HepG2 (cell line): ENCODE results near the gene COL10A1.

Experiments
- ASH2L ChIP-seq: fragments of 300-600, 200-600 bp; sonication (generic); IDR thresholded peaks from 2 replicates; pipeline ENCODE4 v1.7.0; 2017; ENCODE audit warnings: low read depth, mild to moderate bottlenecking, moderate library complexity, mixed read lengths, low read length; ENCODE audit not compliant: insufficient read length
- ATM ChIP-seq: fragments of 450-650 bp; IDR thresholded peaks from 2 replicates; pipeline ENCODE4 v1.7.1; 2017; ENCODE audit warnings: mild to moderate bottlenecking, borderline replicate concordance
- BORCS8-MEF2B ChIP-seq: sonication (generic); formaldehyde crosslinking; IDR thresholded peaks from 2 replicates; pipeline ENCODE4 v1.8.0; 2022; ENCODE audit warnings: mild to moderate bottlenecking, missing genetic modification reagents
- DPF2 ChIP-seq: sonication (generic); formaldehyde crosslinking; IDR thresholded peaks from 2 replicates; pipeline ENCODE4 v1.4.0; 2020; ENCODE audit warnings: mild to moderate bottlenecking, low read depth, missing genetic modification reagents, borderline replicate concordance
- NFE2L2 ChIP-seq: fragments of 150-350 bp; IDR thresholded peaks from 2 replicates; pipeline ENCODE4 v1.6.1; 2014; ENCODE audit warnings: low read length
- ZNF234 ChIP-seq: sonication (generic); formaldehyde crosslinking; conservative IDR thresholded peaks from 2 replicates; pipeline ENCODE4 v1.5.1; 2020; ENCODE audit warnings: mild to moderate bottlenecking, missing genetic modification reagents
- ZNF451 ChIP-seq: sonication (generic); formaldehyde crosslinking; IDR thresholded peaks from 2 replicates; pipeline ENCODE4 v1.5.0; 2020; ENCODE audit warnings: mild to moderate bottlenecking, missing genetic modification reagents
- ZNF616 ChIP-seq: sonication (generic); formaldehyde crosslinking; IDR thresholded peaks from 2 replicates; pipeline ENCODE4 v1.5.0; 2020; ENCODE audit warnings: low read depth, mild to moderate bottlenecking, missing genetic modification reagents
- TF ChIP-seq, protein P1 (sequence below): sonication (generic); formaldehyde crosslinking; IDR thresholded peaks from 2 replicates; pipeline ENCODE4 v1.4.0; 2020; ENCODE audit warnings: missing genetic modification reagents, mild to moderate bottlenecking, borderline replicate concordance
- TF ChIP-seq, protein P2 (sequence below): sonication (generic); formaldehyde crosslinking; IDR thresholded peaks from 2 replicates; pipeline ENCODE4 v1.4.0; 2020; ENCODE audit warnings: missing genetic modification reagents, borderline replicate concordance
- TF ChIP-seq, protein P3 (sequence below): sonication (generic); formaldehyde crosslinking; IDR thresholded peaks from 2 replicates; pipeline ENCODE4 v1.5.0; 2020; ENCODE audit warnings: mild to moderate bottlenecking, missing genetic modification reagents, moderate library complexity
- TF ChIP-seq, protein P4 (sequence below): sonication (generic); formaldehyde crosslinking; IDR thresholded peaks from 2 replicates; pipeline ENCODE4 v1.4.0; 2020; ENCODE audit warnings: mild to moderate bottlenecking, missing genetic modification reagents

DNA sequence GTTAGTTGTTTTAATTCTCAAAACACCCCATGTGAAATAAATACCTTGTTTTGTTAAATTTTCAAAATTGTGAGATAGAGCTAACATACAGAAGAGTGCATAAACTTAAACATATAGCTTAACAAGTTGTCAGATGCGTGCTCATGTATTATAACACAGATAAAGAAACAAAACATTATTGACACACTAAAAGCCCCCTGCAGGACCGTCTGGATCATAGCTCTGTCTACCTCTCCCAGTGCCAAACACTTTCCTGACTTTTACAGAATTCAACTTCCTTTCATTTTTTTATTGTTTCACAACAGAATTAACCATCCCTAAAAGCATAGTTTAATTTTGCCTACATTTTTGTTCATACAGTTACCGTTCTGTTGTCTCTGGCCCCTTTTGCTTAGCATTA lies 47.4 kb downstream of the COL10A1 start:
- TF ChIP-seq ZNF234 (CRISPR knock-in tag) (no peak), DPF2 (CRISPR knock-in tag) (no peak), ZNF451 (no peak), ASH2L (no peak), ZNF616 (no peak), NFE2L2 (no peak), BORCS8-MEF2B (CRISPR knock-in tag) (no peak), ATM (no peak)
- TF ChIP-seq, protein P1, sequence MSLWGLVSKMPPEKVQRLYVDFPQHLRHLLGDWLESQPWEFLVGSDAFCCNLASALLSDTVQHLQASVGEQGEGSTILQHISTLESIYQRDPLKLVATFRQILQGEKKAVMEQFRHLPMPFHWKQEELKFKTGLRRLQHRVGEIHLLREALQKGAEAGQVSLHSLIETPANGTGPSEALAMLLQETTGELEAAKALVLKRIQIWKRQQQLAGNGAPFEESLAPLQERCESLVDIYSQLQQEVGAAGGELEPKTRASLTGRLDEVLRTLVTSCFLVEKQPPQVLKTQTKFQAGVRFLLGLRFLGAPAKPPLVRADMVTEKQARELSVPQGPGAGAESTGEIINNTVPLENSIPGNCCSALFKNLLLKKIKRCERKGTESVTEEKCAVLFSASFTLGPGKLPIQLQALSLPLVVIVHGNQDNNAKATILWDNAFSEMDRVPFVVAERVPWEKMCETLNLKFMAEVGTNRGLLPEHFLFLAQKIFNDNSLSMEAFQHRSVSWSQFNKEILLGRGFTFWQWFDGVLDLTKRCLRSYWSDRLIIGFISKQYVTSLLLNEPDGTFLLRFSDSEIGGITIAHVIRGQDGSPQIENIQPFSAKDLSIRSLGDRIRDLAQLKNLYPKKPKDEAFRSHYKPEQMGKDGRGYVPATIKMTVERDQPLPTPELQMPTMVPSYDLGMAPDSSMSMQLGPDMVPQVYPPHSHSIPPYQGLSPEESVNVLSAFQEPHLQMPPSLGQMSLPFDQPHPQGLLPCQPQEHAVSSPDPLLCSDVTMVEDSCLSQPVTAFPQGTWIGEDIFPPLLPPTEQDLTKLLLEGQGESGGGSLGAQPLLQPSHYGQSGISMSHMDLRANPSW (CRISPR knock-in tag) = no peak
- TF ChIP-seq, protein P2, sequence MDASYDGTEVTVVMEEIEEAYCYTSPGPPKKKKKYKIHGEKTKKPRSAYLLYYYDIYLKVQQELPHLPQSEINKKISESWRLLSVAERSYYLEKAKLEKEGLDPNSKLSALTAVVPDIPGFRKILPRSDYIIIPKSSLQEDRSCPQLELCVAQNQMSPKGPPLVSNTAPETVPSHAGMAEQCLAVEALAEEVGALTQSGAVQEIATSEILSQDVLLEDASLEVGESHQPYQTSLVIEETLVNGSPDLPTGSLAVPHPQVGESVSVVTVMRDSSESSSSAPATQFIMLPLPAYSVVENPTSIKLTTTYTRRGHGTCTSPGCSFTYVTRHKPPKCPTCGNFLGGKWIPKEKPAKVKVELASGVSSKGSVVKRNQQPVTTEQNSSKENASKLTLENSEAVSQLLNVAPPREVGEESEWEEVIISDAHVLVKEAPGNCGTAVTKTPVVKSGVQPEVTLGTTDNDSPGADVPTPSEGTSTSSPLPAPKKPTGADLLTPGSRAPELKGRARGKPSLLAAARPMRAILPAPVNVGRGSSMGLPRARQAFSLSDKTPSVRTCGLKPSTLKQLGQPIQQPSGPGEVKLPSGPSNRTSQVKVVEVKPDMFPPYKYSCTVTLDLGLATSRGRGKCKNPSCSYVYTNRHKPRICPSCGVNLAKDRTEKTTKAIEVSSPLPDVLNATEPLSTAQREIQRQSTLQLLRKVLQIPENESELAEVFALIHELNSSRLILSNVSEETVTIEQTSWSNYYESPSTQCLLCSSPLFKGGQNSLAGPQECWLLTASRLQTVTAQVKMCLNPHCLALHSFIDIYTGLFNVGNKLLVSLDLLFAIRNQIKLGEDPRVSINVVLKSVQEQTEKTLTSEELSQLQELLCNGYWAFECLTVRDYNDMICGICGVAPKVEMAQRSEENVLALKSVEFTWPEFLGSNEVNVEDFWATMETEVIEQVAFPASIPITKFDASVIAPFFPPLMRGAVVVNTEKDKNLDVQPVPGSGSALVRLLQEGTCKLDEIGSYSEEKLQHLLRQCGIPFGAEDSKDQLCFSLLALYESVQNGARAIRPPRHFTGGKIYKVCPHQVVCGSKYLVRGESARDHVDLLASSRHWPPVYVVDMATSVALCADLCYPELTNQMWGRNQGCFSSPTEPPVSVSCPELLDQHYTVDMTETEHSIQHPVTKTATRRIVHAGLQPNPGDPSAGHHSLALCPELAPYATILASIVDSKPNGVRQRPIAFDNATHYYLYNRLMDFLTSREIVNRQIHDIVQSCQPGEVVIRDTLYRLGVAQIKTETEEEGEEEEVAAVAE (CRISPR knock-in tag) = no peak
- TF ChIP-seq, protein P3, sequence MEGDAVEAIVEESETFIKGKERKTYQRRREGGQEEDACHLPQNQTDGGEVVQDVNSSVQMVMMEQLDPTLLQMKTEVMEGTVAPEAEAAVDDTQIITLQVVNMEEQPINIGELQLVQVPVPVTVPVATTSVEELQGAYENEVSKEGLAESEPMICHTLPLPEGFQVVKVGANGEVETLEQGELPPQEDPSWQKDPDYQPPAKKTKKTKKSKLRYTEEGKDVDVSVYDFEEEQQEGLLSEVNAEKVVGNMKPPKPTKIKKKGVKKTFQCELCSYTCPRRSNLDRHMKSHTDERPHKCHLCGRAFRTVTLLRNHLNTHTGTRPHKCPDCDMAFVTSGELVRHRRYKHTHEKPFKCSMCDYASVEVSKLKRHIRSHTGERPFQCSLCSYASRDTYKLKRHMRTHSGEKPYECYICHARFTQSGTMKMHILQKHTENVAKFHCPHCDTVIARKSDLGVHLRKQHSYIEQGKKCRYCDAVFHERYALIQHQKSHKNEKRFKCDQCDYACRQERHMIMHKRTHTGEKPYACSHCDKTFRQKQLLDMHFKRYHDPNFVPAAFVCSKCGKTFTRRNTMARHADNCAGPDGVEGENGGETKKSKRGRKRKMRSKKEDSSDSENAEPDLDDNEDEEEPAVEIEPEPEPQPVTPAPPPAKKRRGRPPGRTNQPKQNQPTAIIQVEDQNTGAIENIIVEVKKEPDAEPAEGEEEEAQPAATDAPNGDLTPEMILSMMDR (CRISPR knock-in tag) = no peak
- TF ChIP-seq, protein P4, sequence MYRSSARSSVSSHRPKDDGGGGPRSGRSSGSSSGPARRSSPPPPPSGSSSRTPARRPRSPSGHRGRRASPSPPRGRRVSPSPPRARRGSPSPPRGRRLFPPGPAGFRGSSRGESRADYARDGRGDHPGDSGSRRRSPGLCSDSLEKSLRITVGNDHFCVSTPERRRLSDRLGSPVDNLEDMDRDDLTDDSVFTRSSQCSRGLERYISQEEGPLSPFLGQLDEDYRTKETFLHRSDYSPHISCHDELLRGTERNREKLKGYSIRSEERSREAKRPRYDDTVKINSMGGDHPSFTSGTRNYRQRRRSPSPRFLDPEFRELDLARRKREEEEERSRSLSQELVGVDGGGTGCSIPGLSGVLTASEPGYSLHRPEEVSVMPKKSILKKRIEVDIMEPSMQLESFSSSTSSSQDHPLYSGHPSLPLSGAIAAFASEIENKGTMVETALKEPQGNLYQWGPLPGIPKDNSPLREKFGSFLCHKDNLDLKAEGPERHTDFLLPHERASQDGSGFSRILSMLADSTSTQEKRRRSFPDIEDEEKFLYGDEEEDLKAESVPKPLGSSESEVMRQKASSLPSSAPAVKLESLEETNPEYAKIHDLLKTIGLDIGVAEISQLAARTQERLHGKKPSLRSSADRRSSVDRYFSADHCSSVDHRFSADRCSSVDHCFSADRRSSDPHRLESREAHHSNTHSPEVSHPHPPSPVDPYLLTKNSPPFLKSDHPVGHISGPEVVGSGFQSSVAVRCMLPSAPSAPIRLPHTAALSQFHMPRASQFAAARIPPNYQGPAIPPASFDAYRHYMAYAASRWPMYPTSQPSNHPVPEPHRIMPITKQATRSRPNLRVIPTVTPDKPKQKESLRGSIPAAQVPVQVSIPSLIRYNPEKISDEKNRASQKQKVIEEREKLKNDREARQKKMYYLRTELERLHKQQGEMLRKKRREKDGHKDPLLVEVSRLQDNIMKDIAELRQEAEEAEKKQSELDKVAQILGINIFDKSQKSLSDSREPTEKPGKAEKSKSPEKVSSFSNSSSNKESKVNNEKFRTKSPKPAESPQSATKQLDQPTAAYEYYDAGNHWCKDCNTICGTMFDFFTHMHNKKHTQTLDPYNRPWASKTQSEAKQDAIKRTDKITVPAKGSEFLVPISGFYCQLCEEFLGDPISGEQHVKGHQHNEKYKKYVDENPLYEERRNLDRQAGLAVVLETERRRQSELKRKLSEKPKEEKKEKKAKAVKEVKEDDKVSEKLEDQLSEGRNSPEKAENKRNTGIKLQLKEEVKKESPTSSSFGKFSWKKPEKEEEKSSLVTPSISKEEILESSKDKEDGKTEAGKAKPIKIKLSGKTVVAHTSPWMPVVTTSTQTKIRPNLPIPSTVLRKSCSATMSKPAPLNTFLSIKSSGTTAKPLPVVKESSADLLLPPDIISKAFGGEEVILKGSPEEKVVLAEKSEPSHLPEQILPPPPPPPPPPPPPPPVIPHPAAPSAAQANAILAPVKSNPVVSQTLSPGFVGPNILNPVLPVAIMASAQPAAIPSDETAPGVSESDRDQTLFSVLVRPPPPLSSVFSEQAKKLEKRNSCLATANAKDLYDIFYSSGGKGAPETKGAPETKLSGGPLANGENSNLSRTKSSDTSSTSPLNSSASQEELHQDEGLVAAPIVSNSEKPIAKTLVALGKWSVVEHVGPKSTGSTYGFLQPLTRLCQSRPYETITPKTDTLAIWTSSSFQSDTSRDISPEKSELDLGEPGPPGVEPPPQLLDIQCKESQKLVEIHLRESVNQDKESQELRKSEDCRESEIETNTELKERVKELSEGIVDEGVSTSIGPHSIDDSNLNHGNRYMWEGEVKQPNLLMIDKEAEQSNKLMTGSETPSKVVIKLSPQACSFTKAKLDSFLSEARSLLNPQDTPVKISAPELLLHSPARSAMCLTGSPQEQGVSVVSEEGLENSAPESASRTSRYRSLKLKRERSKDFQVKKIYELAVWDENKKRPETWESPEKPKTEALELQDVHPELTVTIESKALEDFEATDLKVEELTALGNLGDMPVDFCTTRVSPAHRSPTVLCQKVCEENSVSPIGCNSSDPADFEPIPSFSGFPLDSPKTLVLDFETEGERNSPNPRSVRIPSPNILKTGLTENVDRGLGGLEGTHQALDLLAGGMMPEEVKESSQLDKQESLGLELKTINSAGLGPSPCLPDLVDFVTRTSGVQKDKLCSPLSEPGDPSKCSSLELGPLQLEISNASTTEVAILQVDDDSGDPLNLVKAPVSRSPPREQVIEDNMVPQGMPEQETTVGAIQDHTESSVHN = no peak
